ENCODE results near the gene SP9. TPM values are rescaled to one million over a fixed set of nuclear protein-coding genes. Genes with fewer than 3 reads are reported as not detected.
A peak's percentile ranks its signal among the peaks of the same experiment; 100 is the strongest.

SP9 gene
- total and polyA plus RNA-seq, 9 of the 15 experiments (the other 6 are each of a cell fraction or from before 2014, with no cell fraction given) = 0.04 to 0.23 (median 0.11) TPM; not detected in 3

DNA sequence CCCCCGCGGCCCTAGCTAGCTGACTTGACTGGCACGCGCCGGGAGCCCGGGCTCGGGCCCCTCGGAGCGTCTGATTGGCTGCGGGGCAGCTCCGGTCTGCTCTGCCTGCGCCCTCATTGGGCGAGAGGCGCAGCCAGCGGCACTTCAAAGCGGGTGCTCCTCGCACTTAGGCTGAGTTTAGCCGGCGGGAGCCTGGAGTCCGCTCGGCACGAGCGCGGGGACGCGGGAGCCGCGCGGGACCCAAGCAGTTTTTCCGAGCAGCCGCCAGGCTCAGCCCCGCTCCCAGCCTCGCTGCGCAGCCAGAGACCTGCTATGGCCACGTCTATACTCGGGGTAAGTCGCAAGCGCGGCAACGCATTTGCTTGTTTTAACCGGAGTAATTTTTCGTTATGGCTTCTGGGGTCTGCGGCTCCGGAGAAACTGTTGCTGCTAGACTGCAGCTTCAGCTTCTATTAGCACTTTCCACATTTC, at the start of gene SP9 (continued):
- TF ChIP-seq ZNF436 (CRISPR knock-in tag; IDR thresholded peaks at IDR 0.05) (no peak), FOS (IDR thresholded peaks at IDR 0.05; ENCODE audit: extremely low read depth, insufficient read length) (no peak), ZNF41 (CRISPR knock-in tag; conservative IDR thresholded peaks at IDR 0.05) (no peak), FOXK1 (CRISPR knock-in tag; IDR thresholded peaks at IDR 0.05; ENCODE audit: borderline replicate concordance) (0 out of 2 replicates have a peak, but pooled peaks have one; percentile 36), YY1 (IDR thresholded peaks at IDR 0.05; ENCODE audit: borderline replicate concordance in 1 of 3, control insufficient read depth in 1 of 3, extremely low read depth in 1 of 3, insufficient read depth in 3 of 3, insufficient read length in 1 of 3, insufficient replicate concordance in 2 of 3, low read depth in 1 of 3, low read length in 2 of 3) (peak in 1 of 3 experiments; percentile 26), RBFOX2 (IDR thresholded peaks at IDR 0.05; ENCODE audit: low read depth, low read length) (peak; percentile 53), SMARCE1 (IDR thresholded peaks at IDR 0.05) (no peak), SLC30A9 (CRISPR knock-in tag; IDR thresholded peaks at IDR 0.05) (no peak), IRF2 (CRISPR knock-in tag; IDR thresholded peaks at IDR 0.05) (peak; percentile 73; the same call in 1 of the 2 replicates)
- TF ChIP-seq, protein P1, sequence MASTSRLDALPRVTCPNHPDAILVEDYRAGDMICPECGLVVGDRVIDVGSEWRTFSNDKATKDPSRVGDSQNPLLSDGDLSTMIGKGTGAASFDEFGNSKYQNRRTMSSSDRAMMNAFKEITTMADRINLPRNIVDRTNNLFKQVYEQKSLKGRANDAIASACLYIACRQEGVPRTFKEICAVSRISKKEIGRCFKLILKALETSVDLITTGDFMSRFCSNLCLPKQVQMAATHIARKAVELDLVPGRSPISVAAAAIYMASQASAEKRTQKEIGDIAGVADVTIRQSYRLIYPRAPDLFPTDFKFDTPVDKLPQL (IDR thresholded peaks at IDR 0.05; ENCODE audit: extremely low read depth, insufficient read length) = no peak
- TF ChIP-seq, protein P2, sequence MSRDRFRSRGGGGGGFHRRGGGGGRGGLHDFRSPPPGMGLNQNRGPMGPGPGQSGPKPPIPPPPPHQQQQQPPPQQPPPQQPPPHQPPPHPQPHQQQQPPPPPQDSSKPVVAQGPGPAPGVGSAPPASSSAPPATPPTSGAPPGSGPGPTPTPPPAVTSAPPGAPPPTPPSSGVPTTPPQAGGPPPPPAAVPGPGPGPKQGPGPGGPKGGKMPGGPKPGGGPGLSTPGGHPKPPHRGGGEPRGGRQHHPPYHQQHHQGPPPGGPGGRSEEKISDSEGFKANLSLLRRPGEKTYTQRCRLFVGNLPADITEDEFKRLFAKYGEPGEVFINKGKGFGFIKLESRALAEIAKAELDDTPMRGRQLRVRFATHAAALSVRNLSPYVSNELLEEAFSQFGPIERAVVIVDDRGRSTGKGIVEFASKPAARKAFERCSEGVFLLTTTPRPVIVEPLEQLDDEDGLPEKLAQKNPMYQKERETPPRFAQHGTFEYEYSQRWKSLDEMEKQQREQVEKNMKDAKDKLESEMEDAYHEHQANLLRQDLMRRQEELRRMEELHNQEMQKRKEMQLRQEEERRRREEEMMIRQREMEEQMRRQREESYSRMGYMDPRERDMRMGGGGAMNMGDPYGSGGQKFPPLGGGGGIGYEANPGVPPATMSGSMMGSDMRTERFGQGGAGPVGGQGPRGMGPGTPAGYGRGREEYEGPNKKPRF (IDR thresholded peaks at IDR 0.05; ENCODE audit: low read depth, low read length) = no peak
- TF ChIP-seq, protein P3, sequence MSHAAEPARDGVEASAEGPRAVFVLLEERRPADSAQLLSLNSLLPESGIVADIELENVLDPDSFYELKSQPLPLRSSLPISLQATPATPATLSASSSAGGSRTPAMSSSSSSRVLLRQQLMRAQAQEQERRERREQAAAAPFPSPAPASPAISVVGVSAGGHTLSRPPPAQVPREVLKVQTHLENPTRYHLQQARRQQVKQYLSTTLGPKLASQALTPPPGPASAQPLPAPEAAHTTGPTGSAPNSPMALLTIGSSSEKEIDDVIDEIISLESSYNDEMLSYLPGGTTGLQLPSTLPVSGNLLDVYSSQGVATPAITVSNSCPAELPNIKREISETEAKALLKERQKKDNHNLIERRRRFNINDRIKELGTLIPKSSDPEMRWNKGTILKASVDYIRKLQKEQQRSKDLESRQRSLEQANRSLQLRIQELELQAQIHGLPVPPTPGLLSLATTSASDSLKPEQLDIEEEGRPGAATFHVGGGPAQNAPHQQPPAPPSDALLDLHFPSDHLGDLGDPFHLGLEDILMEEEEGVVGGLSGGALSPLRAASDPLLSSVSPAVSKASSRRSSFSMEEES (CRISPR knock-in tag; IDR thresholded peaks at IDR 0.05) = no peak
- TF ChIP-seq, protein P4, sequence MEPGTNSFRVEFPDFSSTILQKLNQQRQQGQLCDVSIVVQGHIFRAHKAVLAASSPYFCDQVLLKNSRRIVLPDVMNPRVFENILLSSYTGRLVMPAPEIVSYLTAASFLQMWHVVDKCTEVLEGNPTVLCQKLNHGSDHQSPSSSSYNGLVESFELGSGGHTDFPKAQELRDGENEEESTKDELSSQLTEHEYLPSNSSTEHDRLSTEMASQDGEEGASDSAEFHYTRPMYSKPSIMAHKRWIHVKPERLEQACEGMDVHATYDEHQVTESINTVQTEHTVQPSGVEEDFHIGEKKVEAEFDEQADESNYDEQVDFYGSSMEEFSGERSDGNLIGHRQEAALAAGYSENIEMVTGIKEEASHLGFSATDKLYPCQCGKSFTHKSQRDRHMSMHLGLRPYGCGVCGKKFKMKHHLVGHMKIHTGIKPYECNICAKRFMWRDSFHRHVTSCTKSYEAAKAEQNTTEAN (CRISPR knock-in tag; IDR thresholded peaks at IDR 0.05) = 0 out of 2 replicates have a peak, but pooled peaks have one; percentile 55
- TF ChIP-seq, protein P5, sequence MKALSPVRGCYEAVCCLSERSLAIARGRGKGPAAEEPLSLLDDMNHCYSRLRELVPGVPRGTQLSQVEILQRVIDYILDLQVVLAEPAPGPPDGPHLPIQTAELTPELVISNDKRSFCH (CRISPR knock-in tag; IDR thresholded peaks at IDR 0.05) = no peak
- TF ChIP-seq, protein P5 (tag; IDR thresholded peaks at IDR 0.05) = no peak
- TF ChIP-seq, protein P6, sequence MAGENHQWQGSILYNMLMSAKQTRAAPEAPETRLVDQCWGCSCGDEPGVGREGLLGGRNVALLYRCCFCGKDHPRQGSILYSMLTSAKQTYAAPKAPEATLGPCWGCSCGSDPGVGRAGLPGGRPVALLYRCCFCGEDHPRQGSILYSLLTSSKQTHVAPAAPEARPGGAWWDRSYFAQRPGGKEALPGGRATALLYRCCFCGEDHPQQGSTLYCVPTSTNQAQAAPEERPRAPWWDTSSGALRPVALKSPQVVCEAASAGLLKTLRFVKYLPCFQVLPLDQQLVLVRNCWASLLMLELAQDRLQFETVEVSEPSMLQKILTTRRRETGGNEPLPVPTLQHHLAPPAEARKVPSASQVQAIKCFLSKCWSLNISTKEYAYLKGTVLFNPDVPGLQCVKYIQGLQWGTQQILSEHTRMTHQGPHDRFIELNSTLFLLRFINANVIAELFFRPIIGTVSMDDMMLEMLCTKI (IDR thresholded peaks at IDR 0.05; ENCODE audit: partially characterized antibody) = no peak
